Esophagus squamous epithelium (tissue), 4 donors: ENCODE results near the gene PRSS56.

Experiments used
- CTCF ChIP-seq, 6 experiments: fragments of 450-650 bp in 4 of 6; fragments of 200-600 bp in 2 of 6; sonication (generic) in 2 of 6; IDR thresholded peaks; one replicate each; pipeline ENCODE4 v1.5.1; 2016 to 2019; ENCODE audit warnings: antibody characterized with exemption in 6 of 6, mild to moderate bottlenecking in 4 of 6, moderate library complexity in 4 of 6
- POLR2A ChIP-seq, 4 donors: fragments of 450-650 bp; IDR thresholded peaks; one replicate each; pipeline ENCODE4 v1.6.1; 2017; ENCODE audit warnings: antibody characterized with exemption in 4 of 4, mild to moderate bottlenecking in 4 of 4, moderate library complexity in 3 of 4

- no peak for TF ChIP-seq POLR2A (IDR thresholded peaks at IDR 0.05)
- TF ChIP-seq CTCF (IDR thresholded peaks at IDR 0.05), result no peak
Observed at GRCh38 chr2:232485348-232485756, 34.8 kb upstream of the PRSS56 start.
